Stimulated activated CD4-positive, alpha-beta T cell treated with anti-CD3 and anti-CD28 coated beads, TNF-alpha, amount 100 ng/mL, for 1 hour (primary cell): ENCODE results near the gene IL22RA2.

Source experiments
- DNase-seq, 3 donors: peaks; one replicate each; pipeline ENCODE4 v3.0.0-alpha.2; 2020; ENCODE audit warnings: low read depth in 3 of 3, low spot score in 1 of 3

Gene IL22RA2

GRCh38 chr6:137197684-137198645 lies 24.5 kb upstream of the IL22RA2 start:
- no peak for DNase-seq

DNA sequence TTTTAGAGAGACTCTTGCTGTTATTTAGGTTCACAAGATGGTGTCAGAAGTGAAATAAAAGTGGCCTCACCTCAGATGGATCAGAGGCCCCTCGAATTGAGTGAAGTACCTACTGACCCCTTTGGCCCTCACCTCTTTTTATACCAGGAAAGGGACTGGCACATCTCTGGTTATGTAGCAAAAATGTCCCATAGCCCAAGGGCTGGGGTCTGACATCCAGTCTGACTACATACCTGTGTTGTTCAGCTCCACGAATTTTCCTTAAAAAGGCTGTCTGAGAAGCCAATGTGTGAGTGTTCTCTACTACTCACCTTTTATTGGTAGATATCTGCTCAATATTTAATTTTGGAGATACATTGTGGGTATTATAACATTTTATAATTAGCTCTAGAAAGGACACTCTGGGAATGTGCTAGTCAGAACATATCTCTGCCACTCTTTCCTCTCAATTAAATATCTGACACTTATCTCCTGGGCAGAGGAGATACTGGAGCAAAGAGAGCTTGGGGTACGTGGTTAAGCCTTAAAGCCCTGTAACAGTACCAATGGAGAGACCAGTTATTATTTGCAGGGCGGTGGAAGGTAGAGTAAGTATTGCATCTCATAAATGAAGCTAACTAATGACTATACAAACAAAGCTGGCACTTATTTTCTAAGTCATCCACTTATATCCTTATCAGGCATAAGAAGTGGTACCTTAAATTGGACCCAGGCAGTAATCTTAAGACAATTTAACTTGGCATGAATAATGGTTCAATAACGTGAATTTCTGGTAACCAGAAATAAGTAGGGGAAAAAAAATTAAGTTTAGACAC lies 20.0 kb upstream of the IL22RA2 start:
- DNase-seq: no peak

DNA sequence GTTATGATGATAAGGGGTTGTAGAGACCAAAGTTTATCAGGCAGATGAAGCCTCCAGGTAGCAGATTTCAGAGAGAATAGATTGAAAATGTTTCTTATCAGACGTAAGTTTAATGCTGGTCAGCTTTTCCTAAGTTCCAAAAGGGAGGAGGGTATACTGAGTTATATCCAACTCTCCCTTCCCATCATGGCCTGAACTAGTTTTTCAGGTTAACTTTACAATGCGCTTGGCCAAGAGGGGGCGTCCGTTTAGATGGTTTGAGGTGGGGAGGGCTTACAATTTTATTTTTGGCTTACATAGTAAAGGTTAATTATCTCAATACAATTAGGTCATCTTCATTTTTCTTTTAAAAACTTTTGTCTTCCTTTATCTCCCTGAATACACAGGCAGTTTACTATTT lies 19.4 kb upstream of the IL22RA2 start:
- no peak for DNase-seq

GRCh38 chr6:137191670-137192069 lies 18.2 kb upstream of the IL22RA2 start:
- DNase-seq: no peak

DNA sequence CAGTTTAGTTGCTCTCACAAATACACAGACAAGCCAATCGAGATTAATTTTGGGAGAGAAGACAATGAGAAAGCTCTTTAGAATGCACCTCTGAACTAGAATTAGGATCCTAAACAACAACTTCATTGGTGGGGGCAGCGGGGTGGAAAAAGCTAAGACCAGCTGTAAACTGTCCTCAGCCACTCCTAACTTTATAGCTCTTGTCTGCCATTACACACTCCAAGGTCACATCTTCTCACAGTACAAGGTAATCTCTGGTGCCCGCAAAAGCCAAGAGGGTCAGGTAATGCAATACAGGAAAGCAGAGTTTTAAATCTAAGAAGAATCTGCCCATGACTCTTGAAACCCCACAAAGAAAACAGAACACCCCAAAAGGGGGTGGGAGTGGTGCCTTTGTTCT lies 17.8 kb upstream of the IL22RA2 start:
- DNase-seq: no peak

DNA sequence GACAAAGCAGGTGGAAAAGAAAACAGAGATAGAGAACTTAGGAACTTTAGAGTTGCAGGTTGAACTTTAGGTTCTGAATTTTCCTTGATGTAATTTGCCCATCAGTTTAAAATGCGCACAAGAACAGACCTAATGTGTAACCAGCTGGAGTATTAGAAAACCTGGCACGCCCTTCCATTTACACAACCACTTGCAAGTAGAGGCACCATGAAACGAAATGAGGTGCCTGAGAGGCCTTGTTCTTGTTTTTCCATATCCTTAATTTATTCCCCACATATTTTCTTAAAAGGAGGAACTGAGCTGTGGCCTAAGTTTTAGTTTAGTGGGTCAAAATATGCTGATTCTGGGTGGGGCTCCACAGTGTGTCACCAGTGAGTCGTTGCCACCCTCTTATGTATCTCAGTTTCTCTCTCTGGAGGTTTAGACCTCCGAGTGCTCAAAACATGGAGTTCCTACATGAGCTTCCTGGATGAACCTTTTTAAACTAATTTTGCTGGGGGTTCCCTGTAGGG lies 17.2 kb upstream of the IL22RA2 start:
- no peak for DNase-seq

GRCh38 chr6:137188855-137189254 lies 15.4 kb upstream of the IL22RA2 start:
- no peak for DNase-seq

DNA sequence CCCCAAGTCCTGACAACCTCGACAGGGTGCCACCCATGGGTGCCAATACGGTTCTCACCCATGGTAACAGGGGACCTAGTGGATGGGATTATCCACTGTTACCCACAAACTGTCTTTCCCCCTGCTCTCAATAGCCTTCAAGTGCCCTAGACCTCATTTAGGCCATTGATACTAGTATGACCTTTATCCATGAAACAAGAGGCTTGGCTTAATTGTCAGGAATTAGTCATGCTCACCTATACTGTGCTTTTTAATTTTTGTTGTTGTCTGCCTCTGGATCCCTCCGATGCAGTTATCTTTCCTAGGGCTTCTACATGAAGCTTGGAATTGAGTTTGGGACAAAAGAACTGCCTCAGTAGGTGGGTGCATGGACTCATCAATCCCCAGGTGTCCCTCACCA lies 11.8 kb upstream of the IL22RA2 start:
- no peak for DNase-seq

- DNase-seq: no peak
Observed at GRCh38 chr6:137182654-137183073, 9.2 kb upstream of the IL22RA2 start.

- DNase-seq: no peak
Observed at GRCh38 chr6:137181891-137182653, 8.6 kb upstream of the IL22RA2 start.

GRCh38 chr6:137177611-137178010 lies 4.2 kb upstream of the IL22RA2 start:
- DNase-seq: no peak

DNA sequence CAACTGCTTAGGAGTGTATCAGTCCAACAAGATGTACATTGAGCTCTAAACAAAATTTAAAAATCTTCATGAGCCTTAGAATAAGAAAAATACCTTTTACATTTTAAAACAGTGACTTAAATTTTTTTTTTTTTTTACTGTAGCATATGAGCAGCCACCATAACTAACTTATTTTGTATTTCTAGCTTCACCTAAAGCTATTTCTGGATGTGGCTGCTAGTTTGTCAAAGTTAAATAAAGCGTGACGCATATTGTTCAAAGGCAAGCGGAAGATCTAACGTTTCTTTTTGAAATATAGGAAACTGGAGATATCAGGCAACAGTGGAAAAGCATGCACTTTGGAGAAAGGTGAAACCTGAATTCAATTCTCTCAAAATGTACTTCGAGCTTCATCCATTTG lies 3.3 kb upstream of the IL22RA2 start:
- no peak for DNase-seq

GRCh38 chr6:137175868-137176245 lies 2.4 kb upstream of the IL22RA2 start:
- DNase-seq: no peak

DNA sequence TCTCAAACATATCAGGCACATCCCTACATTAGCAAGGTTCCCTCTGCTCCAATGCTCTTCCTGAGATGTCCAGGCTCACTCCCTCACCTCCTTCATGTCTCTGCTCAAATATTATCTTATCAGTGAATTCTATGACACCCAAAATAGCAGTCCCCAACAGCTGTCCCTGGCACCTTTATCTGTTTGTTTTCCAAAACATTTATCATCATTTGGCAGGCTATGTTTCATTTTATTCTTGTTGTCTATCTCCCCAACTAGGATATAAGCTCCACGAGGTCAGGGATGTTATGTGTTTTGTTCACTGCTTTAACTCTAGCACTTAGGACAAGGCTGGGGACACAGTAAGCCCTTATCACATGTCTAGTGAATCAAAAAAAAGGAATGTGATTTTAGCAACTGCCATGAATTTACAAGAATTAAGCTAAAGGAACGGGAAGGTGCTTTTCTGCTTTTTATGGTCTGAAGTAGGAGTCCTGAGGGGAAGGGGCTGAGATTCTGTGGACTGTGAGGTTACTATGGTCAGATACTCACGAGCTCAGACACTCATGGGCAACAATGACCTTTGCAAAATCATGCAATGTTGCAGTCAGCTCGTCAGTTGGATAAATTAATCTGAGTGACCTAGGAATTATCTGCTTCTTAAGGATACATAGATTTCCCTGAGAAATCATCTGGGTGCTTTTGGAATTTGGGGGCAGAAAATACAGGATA lies 1.9 kb upstream of the IL22RA2 start:
- DNase-seq: no peak

DNA sequence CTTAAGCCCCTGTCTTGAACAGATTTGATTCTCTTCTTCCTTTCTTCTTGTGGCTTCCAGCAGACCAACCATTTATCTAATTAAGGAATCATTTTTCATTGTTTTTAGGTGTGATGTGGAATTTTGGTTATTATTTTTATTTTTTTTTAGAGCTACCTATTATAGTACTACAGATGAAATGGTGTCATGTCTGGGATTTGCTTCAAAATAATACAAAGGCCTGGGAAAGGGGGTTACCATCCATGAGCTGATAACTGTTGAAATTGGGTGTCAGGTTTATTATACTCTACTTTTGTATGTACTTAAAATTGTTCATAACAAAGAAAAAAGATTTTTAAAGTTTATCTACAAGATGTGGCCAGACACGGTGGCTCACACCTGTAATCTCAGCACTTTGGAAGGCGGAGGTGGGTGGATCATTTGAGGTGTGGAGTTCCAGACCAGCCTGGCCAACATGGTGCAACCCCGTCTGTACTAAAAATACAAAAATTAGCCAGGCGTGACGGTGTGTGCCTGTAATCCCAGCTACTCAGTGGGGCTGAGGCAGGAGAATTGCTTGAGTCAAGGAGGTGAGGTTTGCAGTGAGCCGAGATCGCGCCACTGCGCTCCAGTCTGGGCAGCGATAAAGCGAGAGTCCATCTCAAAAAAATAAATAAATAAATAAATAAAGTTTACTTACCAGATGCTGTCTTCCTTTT lies 561 bp downstream of the IL22RA2 start:
- no peak for DNase-seq

DNA sequence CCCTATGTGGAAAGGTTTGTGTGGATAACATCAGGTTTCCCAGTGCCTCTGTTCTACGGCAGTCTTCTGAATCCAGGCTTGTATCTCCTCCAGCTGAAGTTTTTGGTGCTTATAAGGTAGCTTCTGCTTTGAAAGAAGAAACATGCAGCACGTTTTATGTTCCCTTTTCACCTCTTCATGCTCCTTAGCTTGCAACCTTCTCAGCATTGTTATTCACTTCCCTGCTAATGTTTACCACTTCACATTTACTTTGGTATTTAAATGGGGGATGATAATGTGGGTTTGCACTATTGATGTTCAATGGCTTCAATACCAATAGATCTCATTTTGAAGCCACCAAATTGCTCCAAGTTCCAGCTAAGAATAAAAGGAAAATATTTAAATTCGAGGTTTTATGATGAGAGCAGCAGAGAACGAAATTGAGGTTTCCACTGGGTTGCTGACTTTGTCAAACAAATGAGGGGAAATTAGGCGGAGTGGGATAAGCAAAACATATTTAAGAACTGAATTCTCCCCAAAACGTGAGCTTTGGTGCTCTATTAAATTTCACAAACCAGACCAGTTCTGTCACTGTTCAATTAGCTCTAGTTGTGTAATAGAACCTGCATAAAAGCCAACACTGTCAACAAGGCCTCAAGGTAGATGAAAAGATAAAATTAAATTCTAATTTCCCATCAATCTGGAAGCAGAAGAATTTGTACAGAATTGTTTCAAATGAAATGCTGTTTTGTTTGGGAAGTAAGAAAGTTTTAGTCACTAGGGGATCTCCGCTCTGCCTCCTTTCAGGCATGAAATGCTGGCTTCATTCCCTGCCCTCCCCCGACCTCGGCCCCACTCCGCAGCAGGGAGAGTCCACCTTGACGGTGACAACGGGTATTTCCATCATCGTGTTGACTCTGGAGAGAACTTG lies 1.4 kb downstream of the IL22RA2 start:
- DNase-seq: no peak

DNA sequence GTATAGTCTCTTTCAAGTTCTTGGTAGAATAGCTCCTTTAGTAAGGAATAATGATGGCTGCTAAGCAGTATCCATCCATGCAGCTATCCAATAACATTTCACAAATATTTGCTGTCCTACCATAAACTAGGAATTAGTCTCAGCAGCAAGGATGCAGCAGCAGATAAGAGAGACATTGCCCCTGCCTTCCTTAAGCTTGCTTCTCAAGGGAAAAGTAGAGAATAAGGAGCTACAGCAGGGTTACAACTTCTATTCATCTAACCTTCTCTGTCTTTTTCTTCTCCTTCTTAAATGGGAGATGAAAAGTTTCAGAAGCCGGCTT lies 2.4 kb downstream of the IL22RA2 start:
- DNase-seq: no peak

GRCh38 chr6:137170266-137171052 lies 3.0 kb downstream of the IL22RA2 start:
- DNase-seq: no peak
